ENCODE data around the gene CHRNB2.

Gene CHRNB2

GRCh38 chr1:154581766-154582165 is 14.2 kb downstream of the CHRNB2 start:
- no peak for DNase-seq

GRCh38 chr1:154582885-154583284 is 15.3 kb downstream of the CHRNB2 start:
- DNase-seq, result no peak

GRCh38 chr1:154583773-154584172 is 16.2 kb downstream of the CHRNB2 start:
- no peak for DNase-seq

GRCh38 chr1:154584267-154584994 is 16.9 kb downstream of the CHRNB2 start:
- DNase-seq, result no peak

- DNase-seq, result no peak
Observed at GRCh38 chr1:154586231-154586630, 18.7 kb downstream of the CHRNB2 start.

GRCh38 chr1:154586641-154587040 is 19.1 kb downstream of the CHRNB2 start:
- no peak for DNase-seq

- no peak for DNase-seq
Observed at GRCh38 chr1:154589780-154590179, 22.2 kb downstream of the CHRNB2 start.

- DNase-seq, result no peak
Observed at GRCh38 chr1:154590756-154591155, 23.2 kb downstream of the CHRNB2 start.

- DNase-seq, result no peak
Observed at GRCh38 chr1:154591206-154591605, 23.6 kb downstream of the CHRNB2 start.

- no peak for DNase-seq
Observed at GRCh38 chr1:154593390-154593789, 25.8 kb downstream of the CHRNB2 start.

- no peak for DNase-seq
Observed at GRCh38 chr1:154594811-154595210, 27.2 kb downstream of the CHRNB2 start.

- no peak for DNase-seq
Observed at GRCh38 chr1:154595621-154596020, 28.0 kb downstream of the CHRNB2 start.

- no peak for DNase-seq
Observed at GRCh38 chr1:154598871-154599635, 31.5 kb downstream of the CHRNB2 start.

- no peak for DNase-seq
Observed at GRCh38 chr1:154599658-154600057, 32.1 kb downstream of the CHRNB2 start.

GRCh38 chr1:154603317-154603716 is 35.7 kb downstream of the CHRNB2 start:
- no peak for DNase-seq

GRCh38 chr1:154605534-154605933 is 38.0 kb downstream of the CHRNB2 start:
- DNase-seq, result no peak

- no peak for DNase-seq
Observed at GRCh38 chr1:154607106-154607608, 39.6 kb downstream of the CHRNB2 start.

- DNase-seq, result no peak
Observed at GRCh38 chr1:154607609-154608396, 40.2 kb downstream of the CHRNB2 start, which contains the start of gene ADAR. TSS of gene ADAR (minus strand) at chr1:154608186. CDS start at chr1:154608006, 180 bp downstream.

GRCh38 chr1:154608397-154609270 is 41.1 kb downstream of the CHRNB2 start:
- DNase-seq, result no peak

- DNase-seq, result peak; percentile 70
Observed at GRCh38 chr1:154609398-154610380, 42.1 kb downstream of the CHRNB2 start.
